Esophagus muscularis mucosa (tissue), 4 donors: Measurements from ENCODE around the gene NBEAL2. TPM values are rescaled to one million over a fixed set of nuclear protein-coding genes. Genes with fewer than 3 reads are reported as not detected.

ENCODE experiments used
- DNase-seq: peaks from one replicate; pipeline ENCODE4 v3.0.0-alpha.2; 2017; ENCODE audit errors: extremely low spot score
- H3K27ac ChIP-seq, 4 donors: fragments of 200-600 bp; sonication (generic); replicated peaks in 1 of 4; 1 replicate in 3 of 4; 2 replicates in 1 of 4; pipeline ENCODE4 v1.5.1; 2016 to 2019; ENCODE audit warnings: mild to moderate bottlenecking in 1 of 4
- H3K27me3 ChIP-seq, 4 donors: fragments of 200-600 bp; sonication (generic); one replicate each; pipeline versions ENCODE4 v1.5.1 to v1.6.0; 2016 to 2019
- H3K36me3 ChIP-seq, 4 donors: fragments of 200-600 bp; sonication (generic); one replicate each; pipeline ENCODE4 v1.5.1; 2016 to 2019
- H3K4me1 ChIP-seq, 4 donors: fragments of 200-600 bp; sonication (generic); one replicate each; pipeline ENCODE4 v1.5.1; 2016 to 2019
- H3K4me3 ChIP-seq, 4 donors: fragments of 200-600 bp; sonication (generic); 1 replicate in 2 of 4; 2 replicates in 2 of 4; pipeline ENCODE4 v1.5.1; 2016 to 2019; ENCODE audit warnings: mild to moderate bottlenecking in 4 of 4, moderate library complexity in 1 of 4
- H3K9me3 ChIP-seq, 4 donors: fragments of 200-600 bp; sonication (generic); 1 replicate in 3 of 4; 2 replicates in 1 of 4; pipeline ENCODE4 v1.5.1; 2016 to 2019
- EP300 ChIP-seq: sonication (generic); formaldehyde crosslinking; IDR thresholded peaks from one replicate; pipeline ENCODE4 v1.6.1; 2017; ENCODE audit warnings: antibody characterized with exemption
- POLR2A ChIP-seq: fragments of 450-650 bp; IDR thresholded peaks from one replicate; pipeline ENCODE4 v1.6.1; 2017; ENCODE audit warnings: antibody characterized with exemption, moderate library complexity, mild to moderate bottlenecking, low read depth
- POLR2AphosphoS5 ChIP-seq, 2 donors: sonication (generic); formaldehyde crosslinking; IDR thresholded peaks; one replicate each; pipeline ENCODE4 v1.6.1; 2017; ENCODE audit warnings: antibody characterized with exemption in 2 of 2
- WGBS: methylation state at CpG from one replicate; pipeline ENCODE4 v1.1.5; 2018; 5-methylcytosine and 5-hydroxymethylcytosine counted together
- intact Hi-C: fragments of 100-400 bp; cut with DNase I; formaldehyde crosslinking; loops from one replicate; pipeline ENCODE4 v1.15.1; 2023
- total RNA-seq, 4 donors: library from RNA; depleted of rRNA; stranded (reverse); fragments of >200 nt; gene quantifications; one replicate each; pipeline versions ENCODE4 v1.1.0 to v1.2.1, GENCODE V29; 2016
- TF ChIP-seq, protein P1 (sequence below), 3 experiments: fragments of 200-600 bp in 2 of 3; fragments of 450-650 bp in 1 of 3; sonication (generic) in 2 of 3; IDR thresholded peaks; one replicate each; pipeline ENCODE4 v1.5.1; 2017 to 2019; ENCODE audit warnings: antibody characterized with exemption in 3 of 3, mild to moderate bottlenecking in 2 of 3, moderate library complexity in 1 of 3

The NBEAL2 gene
- total RNA-seq, 4 donors from 2014 or later = 16.6 to 22.1 (median 21.2) TPM

DNA sequence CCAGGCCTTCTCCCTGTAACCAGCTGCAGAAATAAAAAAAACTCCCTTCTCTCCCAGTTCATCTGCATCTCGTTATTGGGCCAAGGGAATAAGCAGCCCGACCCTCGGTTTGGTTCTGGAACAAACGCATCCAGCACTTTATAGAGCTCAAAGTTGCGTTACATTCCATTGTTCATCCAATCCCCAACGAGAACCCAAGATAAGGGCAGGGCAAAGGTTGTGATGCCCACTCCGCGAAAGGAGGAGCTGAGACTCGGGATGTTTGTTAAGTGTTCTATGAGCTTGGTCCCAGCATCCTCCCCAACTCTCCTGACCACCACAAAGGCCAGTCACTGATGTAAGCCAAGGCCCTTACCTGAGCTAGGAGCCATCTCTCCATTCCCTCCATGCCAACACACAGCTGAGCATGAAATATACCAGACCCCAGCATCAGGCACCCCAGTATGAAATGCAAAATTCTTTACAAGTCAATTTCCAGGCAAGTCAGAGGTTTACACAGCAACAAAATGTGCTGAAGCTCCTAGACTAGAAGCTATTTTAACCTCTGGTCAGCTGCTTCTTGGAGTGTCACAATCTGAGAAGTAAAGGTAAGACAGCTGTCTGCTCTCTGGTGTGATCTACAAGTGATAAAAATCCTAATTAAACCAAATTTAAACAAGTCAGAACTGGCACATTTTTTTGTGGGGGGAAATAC is 20.9 kb upstream of the NBEAL2 start:
- 77% methylated on average over 9 of the region's 9 CpGs for WGBS
- intact Hi-C loops = no loop called here
- H3K27me3 ChIP-seq = no peaks in the 10 kb centered on the region
- no peaks in the 10 kb centered on the region for H3K9me3 ChIP-seq
- H3K36me3 ChIP-seq = no peaks in the 10 kb centered on the region
- peaks cover 74 to 89% (median 88%) of the 10 kb centered on the region in 4 donors for H3K4me1 ChIP-seq
- no peak for DNase-seq
- H3K27ac ChIP-seq = peak overlapping the region; percentile 66 to 79 (median 76)
- TF ChIP-seq, protein P1, sequence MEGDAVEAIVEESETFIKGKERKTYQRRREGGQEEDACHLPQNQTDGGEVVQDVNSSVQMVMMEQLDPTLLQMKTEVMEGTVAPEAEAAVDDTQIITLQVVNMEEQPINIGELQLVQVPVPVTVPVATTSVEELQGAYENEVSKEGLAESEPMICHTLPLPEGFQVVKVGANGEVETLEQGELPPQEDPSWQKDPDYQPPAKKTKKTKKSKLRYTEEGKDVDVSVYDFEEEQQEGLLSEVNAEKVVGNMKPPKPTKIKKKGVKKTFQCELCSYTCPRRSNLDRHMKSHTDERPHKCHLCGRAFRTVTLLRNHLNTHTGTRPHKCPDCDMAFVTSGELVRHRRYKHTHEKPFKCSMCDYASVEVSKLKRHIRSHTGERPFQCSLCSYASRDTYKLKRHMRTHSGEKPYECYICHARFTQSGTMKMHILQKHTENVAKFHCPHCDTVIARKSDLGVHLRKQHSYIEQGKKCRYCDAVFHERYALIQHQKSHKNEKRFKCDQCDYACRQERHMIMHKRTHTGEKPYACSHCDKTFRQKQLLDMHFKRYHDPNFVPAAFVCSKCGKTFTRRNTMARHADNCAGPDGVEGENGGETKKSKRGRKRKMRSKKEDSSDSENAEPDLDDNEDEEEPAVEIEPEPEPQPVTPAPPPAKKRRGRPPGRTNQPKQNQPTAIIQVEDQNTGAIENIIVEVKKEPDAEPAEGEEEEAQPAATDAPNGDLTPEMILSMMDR (IDR thresholded peaks at IDR 0.05) = no peak
- TF ChIP-seq POLR2AphosphoS5 (IDR thresholded peaks at IDR 0.05) (no peak), EP300 (no peak), POLR2A (no peak)
- no peak overlapping the region for H3K4me3 ChIP-seq

DNA sequence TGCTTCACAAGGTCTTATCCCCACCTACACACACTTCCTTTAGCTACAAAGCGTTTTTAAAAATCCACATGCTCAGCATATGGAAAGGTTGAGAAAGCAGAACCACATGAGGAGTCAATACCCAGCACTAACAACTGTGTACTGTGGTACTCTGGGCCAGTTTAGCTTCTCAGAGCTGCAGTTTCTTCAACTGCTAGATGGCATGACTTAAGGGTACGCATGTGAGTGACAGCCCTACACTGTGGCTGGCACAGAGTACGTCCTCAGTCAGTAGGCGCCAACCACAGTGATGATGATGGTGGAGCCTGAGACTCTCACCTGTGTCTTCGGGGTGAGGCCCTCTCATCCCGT is 20.3 kb upstream of the NBEAL2 start:
- 78% methylated on average over 6 of the region's 6 CpGs for WGBS
- intact Hi-C loops = no loop called here
- peak overlapping the region; percentile 66 to 79 (median 76) for H3K27ac ChIP-seq
- peaks cover 69 to 83% (median 82%) of the 10 kb centered on the region in 4 donors for H3K4me1 ChIP-seq
- DNase-seq = no peak
- H3K27me3 ChIP-seq = no peaks in the 10 kb centered on the region
- H3K9me3 ChIP-seq = no peaks in the 10 kb centered on the region
- no peak overlapping the region for H3K4me3 ChIP-seq
- TF ChIP-seq POLR2AphosphoS5 (IDR thresholded peaks at IDR 0.05) (no peak), POLR2A (no peak), EP300 (no peak)
- TF ChIP-seq, protein P1 (IDR thresholded peaks at IDR 0.05) = no peak
- H3K36me3 ChIP-seq = no peaks in the 10 kb centered on the region

DNA sequence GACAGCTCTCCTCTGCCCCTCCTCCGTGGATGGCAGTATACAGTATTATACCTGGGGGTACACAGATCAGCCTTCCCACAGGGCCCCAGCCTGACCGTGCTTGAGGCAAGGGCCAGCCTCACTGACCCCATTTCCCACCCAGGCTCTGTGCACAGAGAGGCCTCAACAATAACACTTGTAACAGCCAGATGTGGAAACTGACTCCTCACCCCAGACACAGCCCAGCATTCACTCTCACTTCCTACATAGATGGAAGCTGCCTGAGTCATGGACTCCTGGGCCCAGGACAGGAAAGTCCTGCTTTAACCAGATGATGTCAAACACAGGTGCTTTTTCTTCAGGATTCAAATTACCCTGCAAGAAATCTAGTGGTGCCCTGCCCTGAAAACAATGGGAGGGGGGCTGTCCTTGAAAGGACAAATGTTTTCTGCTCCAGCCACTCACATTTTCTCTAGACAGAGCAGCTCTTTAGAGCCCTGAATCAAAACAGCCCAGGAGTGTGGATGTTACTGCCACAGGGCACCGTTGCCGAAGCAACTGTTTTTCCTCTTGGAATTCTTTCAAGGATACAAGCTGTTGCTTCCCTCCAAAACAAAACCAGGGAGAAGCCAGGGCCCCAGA is 19.3 kb upstream of the NBEAL2 start:
- Histone ChIP-seq H3K27me3 (no peaks in the 10 kb centered on the region), H3K36me3 (peaks cover 0 to 3% (median under 1%) of the 10 kb centered on the region in 4 donors), H3K4me3 (peak overlapping the region in 1 of 4 donors; percentile 13), H3K27ac (peak overlapping the region; percentile 66 to 79 (median 76)), H3K4me1 (peaks cover 63 to 78% (median 76%) of the 10 kb centered on the region in 4 donors), H3K9me3 (no peaks in the 10 kb centered on the region)
- intact Hi-C loops = no loop called here
- 33% methylated on average over 4 of the region's 4 CpGs for WGBS
- TF ChIP-seq POLR2A (no peak), POLR2AphosphoS5 (IDR thresholded peaks at IDR 0.05) (peak; percentile 25 to 51)
- DNase-seq = no peak

DNA sequence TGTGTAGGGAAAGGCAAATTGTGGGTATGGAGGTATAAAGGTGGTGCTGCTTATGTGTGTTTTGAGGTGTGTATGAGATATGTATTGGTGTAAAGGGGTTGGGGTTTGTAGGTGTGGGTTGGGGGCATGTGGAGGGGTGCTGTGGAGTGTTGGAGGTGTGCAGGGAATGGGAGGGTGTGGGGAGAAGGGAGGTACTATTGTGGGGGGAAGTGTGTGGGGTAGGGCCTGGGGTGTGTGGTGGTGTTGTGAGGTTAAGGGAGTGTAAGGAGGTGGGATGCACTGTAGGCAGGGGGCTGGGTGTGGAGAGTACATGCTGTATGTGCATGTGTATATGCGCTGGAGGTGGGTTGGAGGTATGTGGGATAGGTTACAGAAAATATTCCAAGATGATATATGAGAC is 18.6 kb upstream of the NBEAL2 start:
- TF ChIP-seq, protein P1 (IDR thresholded peaks at IDR 0.05) = no peak
- no peak for TF ChIP-seq EP300
- TF ChIP-seq POLR2A = no peak
- no peak for TF ChIP-seq POLR2AphosphoS5 (IDR thresholded peaks at IDR 0.05)
- Histone ChIP-seq H3K36me3 (peaks cover 0 to 9% (median 4%) of the 10 kb centered on the region in 4 donors), H3K9me3 (no peaks in the 10 kb centered on the region), H3K4me1 (peaks cover 61 to 78% (median 76%) of the 10 kb centered on the region in 4 donors), H3K4me3 (peak overlapping the region in 1 of 4 donors; percentile 13), H3K27me3 (no peaks in the 10 kb centered on the region), H3K27ac (peak overlapping the region; percentile 66 to 79 (median 76))
- intact Hi-C loops = no loop called here
- WGBS = 86% methylated on average over 1 of the region's 1 CpG
- no peak for DNase-seq

DNA sequence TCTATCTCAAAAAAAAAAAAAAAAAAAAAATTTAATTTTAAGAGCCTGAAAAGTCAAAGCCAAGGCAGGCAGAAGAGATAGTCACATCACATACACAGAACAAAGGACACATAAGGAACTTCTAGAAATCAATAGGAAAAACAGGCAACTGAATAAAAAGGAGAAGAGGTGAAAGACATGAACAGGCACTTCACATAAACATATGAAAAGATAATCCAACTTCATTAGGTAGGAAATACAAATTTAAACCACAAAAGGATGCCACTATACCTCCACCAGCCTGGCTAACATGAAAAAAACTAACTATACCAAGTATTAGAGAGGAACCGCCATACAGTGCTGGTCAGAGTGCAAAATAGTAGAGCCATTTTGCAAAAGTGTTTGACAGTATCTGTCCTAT is 17.0 kb upstream of the NBEAL2 start:
- no peak overlapping the region for H3K27ac ChIP-seq
- intact Hi-C loops = no loop called here
- 96% methylated on average over 1 of the region's 1 CpG for WGBS
- H3K36me3 ChIP-seq = peaks cover 0 to 10% (median 4%) of the 10 kb centered on the region in 4 donors
- TF ChIP-seq, protein P1 (IDR thresholded peaks at IDR 0.05) = no peak
- no peak for TF ChIP-seq POLR2A
- TF ChIP-seq POLR2AphosphoS5 (IDR thresholded peaks at IDR 0.05) = no peak
- no peak for TF ChIP-seq EP300
- H3K4me3 ChIP-seq = no peak overlapping the region
- H3K4me1 ChIP-seq = peaks cover 59 to 78% (median 76%) of the 10 kb centered on the region in 4 donors
- no peaks in the 10 kb centered on the region for H3K9me3 ChIP-seq
- no peaks in the 10 kb centered on the region for H3K27me3 ChIP-seq
- DNase-seq = no peak
